ENCODE measurements around the gene INCENP. TPM values are rescaled to one million over a fixed set of nuclear protein-coding genes. Genes with fewer than 3 reads are reported as not detected.
A peak's percentile ranks its signal among the peaks of the same experiment; 100 is the strongest.

Gene INCENP
- polyA plus RNA-seq, 1 experiment, result 14.2 TPM

DNA sequence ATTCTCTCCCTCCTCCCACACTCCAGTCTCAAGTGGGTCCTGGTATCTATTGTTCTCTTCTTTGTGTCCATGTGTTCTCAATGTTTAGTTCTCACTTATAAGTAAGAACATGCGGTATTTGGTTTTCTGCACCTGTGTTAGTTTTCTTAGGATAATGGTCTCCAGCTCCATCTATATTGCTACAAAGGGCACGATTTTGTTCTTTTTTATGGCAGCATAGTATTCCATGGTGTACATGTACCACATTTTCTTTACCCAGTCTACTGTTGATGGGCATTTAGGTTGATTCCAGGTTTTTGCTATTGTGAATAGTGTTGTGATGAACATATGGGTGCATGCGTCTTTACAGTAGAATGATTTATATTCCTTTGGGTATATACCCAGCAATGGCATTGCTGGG is 4.2 kb upstream of the INCENP start:
- no peak overlapping the region for H3K4me3 ChIP-seq (ENCODE audit: low read depth, low read length)
- ChIA-PET POLR2A (no interaction called here), CTCF (interaction anchor here (3.1 kb wide), 1 partner anchor 11 kb away, joined by 12 read pairs; no protein-coding TSS in a partner anchor)
- TF ChIP-seq, protein P1, sequence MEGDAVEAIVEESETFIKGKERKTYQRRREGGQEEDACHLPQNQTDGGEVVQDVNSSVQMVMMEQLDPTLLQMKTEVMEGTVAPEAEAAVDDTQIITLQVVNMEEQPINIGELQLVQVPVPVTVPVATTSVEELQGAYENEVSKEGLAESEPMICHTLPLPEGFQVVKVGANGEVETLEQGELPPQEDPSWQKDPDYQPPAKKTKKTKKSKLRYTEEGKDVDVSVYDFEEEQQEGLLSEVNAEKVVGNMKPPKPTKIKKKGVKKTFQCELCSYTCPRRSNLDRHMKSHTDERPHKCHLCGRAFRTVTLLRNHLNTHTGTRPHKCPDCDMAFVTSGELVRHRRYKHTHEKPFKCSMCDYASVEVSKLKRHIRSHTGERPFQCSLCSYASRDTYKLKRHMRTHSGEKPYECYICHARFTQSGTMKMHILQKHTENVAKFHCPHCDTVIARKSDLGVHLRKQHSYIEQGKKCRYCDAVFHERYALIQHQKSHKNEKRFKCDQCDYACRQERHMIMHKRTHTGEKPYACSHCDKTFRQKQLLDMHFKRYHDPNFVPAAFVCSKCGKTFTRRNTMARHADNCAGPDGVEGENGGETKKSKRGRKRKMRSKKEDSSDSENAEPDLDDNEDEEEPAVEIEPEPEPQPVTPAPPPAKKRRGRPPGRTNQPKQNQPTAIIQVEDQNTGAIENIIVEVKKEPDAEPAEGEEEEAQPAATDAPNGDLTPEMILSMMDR (IDR thresholded peaks at IDR 0.05; ENCODE audit: insufficient read depth, low read depth, low read length), result no peak
- no peaks in the 10 kb centered on the region for H3K27me3 ChIP-seq (ENCODE audit: control insufficient read depth, insufficient read depth, low read length)
- no peak for DNase-seq (ENCODE audit: low read depth)
- H3K36me3 ChIP-seq (ENCODE audit: control insufficient read depth, insufficient read depth, low read length), result no peaks in the 10 kb centered on the region

GRCh38 chr11:62120001-62120400 is 3.8 kb upstream of the INCENP start:
- ChIA-PET CTCF (interaction anchor here (3.1 kb wide), 1 partner anchor 11 kb away, joined by 12 read pairs; no protein-coding TSS in a partner anchor), POLR2A (no interaction called here)
- TF ChIP-seq, protein P1 (IDR thresholded peaks at IDR 0.05; ENCODE audit: insufficient read depth, low read depth, low read length), result no peak
- no peaks in the 10 kb centered on the region for H3K36me3 ChIP-seq (ENCODE audit: control insufficient read depth, insufficient read depth, low read length)
- no peak for DNase-seq (ENCODE audit: low read depth)
- H3K4me3 ChIP-seq (ENCODE audit: low read depth, low read length), result no peak overlapping the region
- no peaks in the 10 kb centered on the region for H3K27me3 ChIP-seq (ENCODE audit: control insufficient read depth, insufficient read depth, low read length)

DNA sequence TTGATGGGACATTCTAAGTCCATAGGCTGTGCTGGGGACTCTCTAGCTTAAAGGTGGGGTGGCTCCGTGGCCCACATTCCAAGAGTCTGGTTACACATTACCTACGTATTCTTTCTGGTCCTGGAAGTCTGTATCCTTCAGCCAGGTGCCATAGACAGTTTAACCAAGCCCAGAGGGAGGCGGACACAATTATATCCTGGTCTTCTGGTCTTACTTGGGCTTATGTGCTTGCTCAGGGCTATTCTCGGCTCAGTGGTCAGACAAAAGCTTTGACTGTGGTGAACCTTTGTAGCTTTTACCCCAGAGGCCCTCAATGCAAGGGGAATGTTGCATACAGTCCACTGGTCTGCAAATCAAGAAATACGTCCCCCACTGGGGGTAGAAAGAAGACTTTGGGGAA is 3.4 kb upstream of the INCENP start:
- DNase-seq (ENCODE audit: low read depth), result no peak
- H3K27me3 ChIP-seq (ENCODE audit: control insufficient read depth, insufficient read depth, low read length), result no peaks in the 10 kb centered on the region
- no peaks in the 10 kb centered on the region for H3K36me3 ChIP-seq (ENCODE audit: control insufficient read depth, insufficient read depth, low read length)
- ChIA-PET POLR2A (no interaction called here), CTCF (interaction anchor here (3.1 kb wide), 1 partner anchor 12 kb away, joined by 12 read pairs; no protein-coding TSS in a partner anchor)
- no peak overlapping the region for H3K4me3 ChIP-seq (ENCODE audit: low read depth, low read length)
- TF ChIP-seq, protein P1 (IDR thresholded peaks at IDR 0.05; ENCODE audit: insufficient read depth, low read depth, low read length), result no peak

DNA sequence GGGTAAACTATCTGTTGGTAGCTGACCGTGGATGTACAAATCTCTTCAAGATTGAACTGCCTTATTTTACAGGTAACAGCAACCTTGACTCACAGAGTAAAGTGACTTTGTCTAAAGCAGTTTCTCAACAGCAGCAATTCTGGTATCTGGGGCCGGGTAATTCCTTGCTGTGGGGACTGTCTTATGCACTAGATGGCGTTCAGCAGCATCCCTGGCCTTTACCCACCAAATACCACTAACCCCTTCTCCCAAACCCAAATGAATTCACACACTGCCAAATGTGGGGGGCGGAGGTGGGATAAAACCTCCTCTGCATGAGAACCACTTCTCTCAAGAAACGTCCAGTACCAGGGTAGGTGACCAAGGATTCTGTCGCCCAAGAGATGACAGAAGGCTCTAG is 1.7 kb upstream of the INCENP start:
- H3K4me3 ChIP-seq (ENCODE audit: low read depth, low read length), result no peak overlapping the region
- no peaks in the 10 kb centered on the region for H3K27me3 ChIP-seq (ENCODE audit: control insufficient read depth, insufficient read depth, low read length)
- no peaks in the 10 kb centered on the region for H3K36me3 ChIP-seq (ENCODE audit: control insufficient read depth, insufficient read depth, low read length)
- ChIA-PET POLR2A (no interaction called here), CTCF (no interaction called here)
- no peak for DNase-seq (ENCODE audit: low read depth)
- TF ChIP-seq, protein P1 (IDR thresholded peaks at IDR 0.05; ENCODE audit: insufficient read depth, low read depth, low read length), result 0 out of 2 replicates have a peak, but pooled peaks have one; percentile 19

- CTCF ChIA-PET, result interaction anchor here (1.4 to 2.2 kb wide), 4 partner anchors 16 to 254 kb away, joined by 4 to 7 read pairs (median 4); no protein-coding TSS in a partner anchor
- no peak for DNase-seq (ENCODE audit: low read depth)
- H3K27me3 ChIP-seq (ENCODE audit: control insufficient read depth, insufficient read depth, low read length), result no peaks in the 10 kb centered on the region
- POLR2A ChIA-PET, result no interaction called here
- no peaks in the 10 kb centered on the region for H3K36me3 ChIP-seq (ENCODE audit: control insufficient read depth, insufficient read depth, low read length)
- TF ChIP-seq, protein P1 (IDR thresholded peaks at IDR 0.05; ENCODE audit: insufficient read depth, low read depth, low read length), result no peak
- peak overlapping the region; percentile 82 for H3K4me3 ChIP-seq (ENCODE audit: low read depth, low read length)
Measured at GRCh38 chr11:62124186-62125113, 639 bp downstream of the INCENP start.

Data from BJ (cell line).